H1 (cell line): Measurements from ENCODE around the gene SHISA9. TPM values are rescaled to one million over a fixed set of nuclear protein-coding genes. Genes with fewer than 3 reads are reported as not detected.

Experiments used
- CTCF ChIA-PET: fragments of 300-600 bp; sonication (Branson Sonifier 250); formaldehyde crosslinking; loops from one replicate; lab custom pipeline; 2021; ENCODE audit not compliant: partially characterized antibody; lab: Charles Lee
- POLR2A ChIA-PET: fragments of 300-600 bp; sonication (Branson Sonifier 250); formaldehyde crosslinking; loops from one replicate; lab custom pipeline; 2021; ENCODE audit warnings: inconsistent platforms; ENCODE audit not compliant: partially characterized antibody; lab: Charles Lee
- DNase-seq, 2 experiments: peaks; one replicate each; pipeline versions ENCODE4 v3.0.0 to v3.0.0-alpha.2; 2010 to 2022; ENCODE audit warnings: low spot score in 2 of 2, low read depth in 1 of 2, mixed read lengths in 1 of 2
- FAIRE-seq: peaks from 2 replicates; lab custom pipeline; 2011; peaks lifted over from hg19 to GRCh38; lab: Jason Lieb, UNC
- H2AFZ ChIP-seq: 2 replicates; pipeline ENCODE4 v1.8.1; 2012; ENCODE audit warnings: low read length, inconsistent platforms
- H2AK5ac ChIP-seq: 2 replicates; pipeline ENCODE4 v1.6.1; 2013; ENCODE audit warnings: low read depth, low read length
- H2BK120ac ChIP-seq: replicated peaks from 2 replicates; pipeline ENCODE3; 2013; ENCODE audit warnings: low read depth, low read length, inconsistent platforms
- H2BK12ac ChIP-seq: 2 replicates; pipeline ENCODE4 v1.6.1; 2013; ENCODE audit warnings: low read depth, low read length
- H2BK15ac ChIP-seq: 2 replicates; pipeline ENCODE4 v1.6.1; 2013; ENCODE audit warnings: low read length
- H2BK20ac ChIP-seq: 2 replicates; pipeline ENCODE4 v1.6.1; 2013; ENCODE audit warnings: low read length
- H2BK5ac ChIP-seq: 2 replicates; pipeline ENCODE4 v1.6.1; 2013; ENCODE audit warnings: low read depth, low read length
- H3K14ac ChIP-seq: 2 replicates; pipeline ENCODE4 v1.6.1; 2013; ENCODE audit warnings: inconsistent platforms; ENCODE audit not compliant: insufficient read length
- H3K18ac ChIP-seq: 2 replicates; pipeline ENCODE4 v1.6.1; 2013; ENCODE audit warnings: low read length; ENCODE audit errors: extremely low read depth
- H3K23ac ChIP-seq: 2 replicates; pipeline ENCODE4 v1.6.1; 2013; ENCODE audit warnings: inconsistent platforms; ENCODE audit not compliant: insufficient read length
- H3K23me2 ChIP-seq: 2 replicates; pipeline ENCODE4 v1.6.1; 2013; ENCODE audit warnings: low read depth, low read length
- H3K27ac ChIP-seq: 2 replicates; pipeline ENCODE4 v1.6.1; 2011; ENCODE audit warnings: low read depth, low read length, inconsistent platforms
- H3K27me3 ChIP-seq, 4 experiments: replicated peaks in 1 of 4; 1 replicate in 1 of 4; 2 replicates in 3 of 4; pipeline versions ENCODE4 v1.6.1 to v1.8.1; 2011 to 2013; ENCODE audit warnings: low read length in 3 of 4, mild to moderate bottlenecking in 3 of 4, inconsistent platforms in 2 of 4, mixed read lengths in 2 of 4, moderate library complexity in 1 of 4; ENCODE audit not compliant: control insufficient read depth in 3 of 4, insufficient read depth in 3 of 4; ENCODE audit errors: extremely low read depth in 1 of 4
- H3K36me3 ChIP-seq, 4 experiments: 2 replicates each; pipeline versions ENCODE4 v1.6.1 to v1.8.1; 2011 to 2013; ENCODE audit warnings: mild to moderate bottlenecking in 4 of 4, low read length in 3 of 4, moderate library complexity in 2 of 4, control low read depth in 1 of 4, inconsistent platforms in 1 of 4; ENCODE audit not compliant: insufficient read depth in 4 of 4, control insufficient read depth in 2 of 4
- H3K4ac ChIP-seq: replicated peaks from 2 replicates; pipeline ENCODE3; 2013; ENCODE audit warnings: low read length, low read depth, mixed read lengths, inconsistent platforms; ENCODE audit not compliant: insufficient read length
- H3K4me1 ChIP-seq, 4 experiments: replicated peaks in 1 of 4; 1 replicate in 1 of 4; 2 replicates in 3 of 4; pipeline versions ENCODE4 v1.6.1 to v1.8.1; 2011 to 2013; ENCODE audit warnings: low read length in 3 of 4, inconsistent platforms in 2 of 4, mixed read lengths in 1 of 4; ENCODE audit not compliant: insufficient read depth in 4 of 4, control insufficient read depth in 3 of 4
- H3K4me2 ChIP-seq, 2 experiments: 2 replicates each; pipeline versions ENCODE4 v1.6.1 to v1.8.1; 2011 to 2013; ENCODE audit warnings: low read depth in 2 of 2, low read length in 2 of 2, control low read depth in 1 of 2, inconsistent platforms in 1 of 2, mild to moderate bottlenecking in 1 of 2; ENCODE audit not compliant: insufficient read depth in 1 of 2
- H3K4me3 ChIP-seq, 4 experiments: fragments of 200-600, 300-600 bp in 1 of 4; sonication (generic), shearing (Covaris generic), sonication (Bioruptor Twin) in 1 of 4; 2 replicates each; pipeline versions ENCODE4 v1.5.1 to v1.8.1; 2011 to 2016; ENCODE audit warnings: low read length in 4 of 4, low read depth in 3 of 4, control low read depth in 2 of 4, inconsistent platforms in 2 of 4, mild to moderate bottlenecking in 2 of 4, mixed read lengths in 1 of 4, moderate library complexity in 1 of 4; ENCODE audit not compliant: insufficient read depth in 2 of 4; ENCODE audit errors: extremely low read depth in 1 of 4
- H3K56ac ChIP-seq: replicated peaks from 2 replicates; pipeline ENCODE3; 2013; ENCODE audit warnings: low read depth, mild to moderate bottlenecking, mixed read lengths, low read length, inconsistent platforms; ENCODE audit not compliant: insufficient read length
- H3K79me1 ChIP-seq: 2 replicates; pipeline ENCODE4 v1.6.1; 2013; ENCODE audit warnings: low read depth, low read length, control low read depth
- H3K79me2 ChIP-seq, 2 experiments: 2 replicates each; pipeline versions ENCODE4 v1.6.1 to v1.8.1; 2012 to 2013; ENCODE audit warnings: low read length in 2 of 2, mild to moderate bottlenecking in 2 of 2, inconsistent platforms in 1 of 2; ENCODE audit not compliant: insufficient read depth in 2 of 2, control insufficient read depth in 1 of 2
- H3K9ac ChIP-seq, 4 experiments: replicated peaks in 1 of 4; 1 replicate in 1 of 4; 2 replicates in 3 of 4; pipeline versions ENCODE4 v1.6.1 to v1.8.1; 2011 to 2013; ENCODE audit warnings: low read depth in 3 of 4, low read length in 3 of 4, control low read depth in 2 of 4, mild to moderate bottlenecking in 2 of 4, moderate library complexity in 2 of 4, inconsistent platforms in 1 of 4; ENCODE audit errors: extremely low read depth in 1 of 4
- H3K9me3 ChIP-seq, 2 experiments: 2 replicates each; pipeline versions ENCODE4 v1.6.1 to v1.8.1; 2012 to 2013; ENCODE audit warnings: mild to moderate bottlenecking in 2 of 2, moderate library complexity in 2 of 2, control low read depth in 1 of 2, inconsistent platforms in 1 of 2, low read depth in 1 of 2, low read length in 1 of 2, mixed read lengths in 1 of 2; ENCODE audit not compliant: insufficient read depth in 2 of 2
- H4K20me1 ChIP-seq, 2 experiments: replicated peaks in 1 of 2; 2 replicates each; pipeline versions ENCODE3 to v1.8.1; 2011 to 2013; ENCODE audit warnings: inconsistent platforms in 2 of 2, low read length in 2 of 2, mild to moderate bottlenecking in 1 of 2; ENCODE audit not compliant: insufficient read depth in 2 of 2, control insufficient read depth in 1 of 2
- H4K5ac ChIP-seq: 2 replicates; pipeline ENCODE4 v1.6.1; 2013; ENCODE audit warnings: low read length, low read depth, mixed read lengths, inconsistent platforms; ENCODE audit not compliant: insufficient read length
- H4K8ac ChIP-seq: 2 replicates; pipeline ENCODE4 v1.8.0; 2013; ENCODE audit warnings: mild to moderate bottlenecking, moderate library complexity, low read length, inconsistent platforms; ENCODE audit not compliant: insufficient read depth; ENCODE audit errors: extremely low read depth
- H4K91ac ChIP-seq: replicated peaks from 2 replicates; pipeline ENCODE3; 2013; ENCODE audit warnings: low read length, mixed read lengths, inconsistent platforms; ENCODE audit not compliant: insufficient read length
- ASH2L ChIP-seq: fragments of 200-600, 300-600 bp; sonication (generic); IDR thresholded peaks from one replicate; pipeline ENCODE4 v1.7.1; 2017; ENCODE audit warnings: low read length
- CBX8 ChIP-seq: fragments of 300-800, 300-1000 bp; sonication (generic); IDR thresholded peaks from 2 replicates; pipeline ENCODE4 v1.7.1; 2016; ENCODE audit warnings: low read depth, low read length, borderline replicate concordance
- CEBPB ChIP-seq: IDR thresholded peaks from 2 replicates; pipeline ENCODE4 v1.6.1; 2012; ENCODE audit warnings: low read depth, low read length
- CTBP2 ChIP-seq: IDR thresholded peaks from 2 replicates; pipeline ENCODE4 v1.7.0; 2011; ENCODE audit warnings: borderline replicate concordance, mild to moderate bottlenecking, moderate library complexity, mixed read lengths, low read length; ENCODE audit not compliant: insufficient read depth, insufficient read length
- EP300 ChIP-seq, 2 experiments: IDR thresholded peaks; 1 replicate in 1 of 2; 2 replicates in 1 of 2; pipeline ENCODE4 v1.6.1; 2011 to 2012; ENCODE audit warnings: low read depth in 2 of 2, low read length in 2 of 2, mild to moderate bottlenecking in 2 of 2, borderline replicate concordance in 1 of 2, inconsistent platforms in 1 of 2, moderate library complexity in 1 of 2
- FOSL1 ChIP-seq: IDR thresholded peaks from 2 replicates; pipeline ENCODE4 v1.6.1; 2011; ENCODE audit warnings: mild to moderate bottlenecking, low read depth, low read length, moderate library complexity; ENCODE audit not compliant: insufficient read depth
- JUN ChIP-seq: IDR thresholded peaks from 2 replicates; pipeline ENCODE4 v1.6.1; 2011; ENCODE audit warnings: low read depth, mild to moderate bottlenecking, improper control_type of control experiment, low read length
- PHF8 ChIP-seq: fragments of 200-600 bp; sonication (generic); conservative IDR thresholded peaks from 2 replicates; pipeline ENCODE4 v1.7.1; 2012; ENCODE audit warnings: low read depth, mild to moderate bottlenecking, inconsistent platforms, low read length, moderate library complexity
- POLR2A ChIP-seq, 2 experiments: IDR thresholded peaks; 1 replicate in 1 of 2; 2 replicates in 1 of 2; pipeline ENCODE4 v1.6.1; 2011; ENCODE audit warnings: low read depth in 2 of 2, low read length in 2 of 2, mild to moderate bottlenecking in 2 of 2; ENCODE audit errors: control extremely low read depth in 1 of 2
- POU5F1 ChIP-seq: IDR thresholded peaks from 2 replicates; pipeline ENCODE4 v1.6.1; 2011; ENCODE audit warnings: low read depth, mild to moderate bottlenecking, low read length, moderate library complexity
- RNF2 ChIP-seq: fragments of 200-900, 300-1000 bp; sonication (generic); IDR thresholded peaks from 2 replicates; pipeline ENCODE4 v1.7.1; 2016; ENCODE audit warnings: borderline replicate concordance, low read depth, mild to moderate bottlenecking, antibody characterized with exemption, low read length; ENCODE audit not compliant: poor library complexity, severe bottlenecking; ENCODE audit errors: missing control alignments
- SAP30 ChIP-seq: fragments of 300-600 bp; sonication (generic); IDR thresholded peaks from 2 replicates; pipeline ENCODE4 v1.7.1; 2012; ENCODE audit warnings: low read length, moderate library complexity, mild to moderate bottlenecking, inconsistent platforms; ENCODE audit not compliant: insufficient read depth, insufficient replicate concordance
- WGBS, 2 experiments: shearing (Covaris generic) in 1 of 2; methylation state at CpG; one replicate each; pipeline versions ENCODE4 v1.1.6 to v1.1.7; 2013 to 2015; ENCODE audit warnings: low lambda C conversion rate in 2 of 2, mixed read lengths in 2 of 2, inconsistent platforms in 1 of 2, low coverage in 1 of 2, missing lambda C conversion rate in 1 of 2; ENCODE audit not compliant: insufficient replicate concordance in 2 of 2, insufficient coverage in 1 of 2, insufficient read length in 1 of 2; ENCODE audit errors: extremely low coverage in 1 of 2, missing lambda C conversion rate in 1 of 2; 5-methylcytosine and 5-hydroxymethylcytosine counted together
- polyA plus RNA-seq, 7 experiments: library from polyadenylated mRNA; depleted of rRNA in 3 of 7; stranded (reverse) in 5 of 7; unstranded in 2 of 7; fragments of >200 nt in 5 of 7; fragments of 200-250 nt in 2 of 7; gene quantifications; 1 replicate in 5 of 7; 2 replicates in 1 of 7; 4 replicates in 1 of 7; pipeline versions ENCODE4 v1.2.1 to v1.2.3, GENCODE V29; 2011 to 2013; ENCODE audit warnings: missing spikeins in 2 of 7, mixed read lengths in 2 of 7
- total RNA-seq: library from RNA; stranded (reverse); fragmentation: NEBNext Ultra II Directional; extraction: Animal tissue kit (Norgen Biotek cat#: 25700); gene quantifications from 2 replicates; pipeline ENCODE4 v1.2.1, GENCODE V29; 2021
- TF ChIP-seq, protein P1 (sequence below): IDR thresholded peaks from 2 replicates; pipeline ENCODE4 v1.6.1; 2012; ENCODE audit warnings: inconsistent platforms

Gene SHISA9
- total and polyA plus RNA-seq, 2 of the 8 experiments (the other 6 are each of a cell fraction or from before 2014, with no cell fraction given) = 25.6 to 39.8 TPM

DNA sequence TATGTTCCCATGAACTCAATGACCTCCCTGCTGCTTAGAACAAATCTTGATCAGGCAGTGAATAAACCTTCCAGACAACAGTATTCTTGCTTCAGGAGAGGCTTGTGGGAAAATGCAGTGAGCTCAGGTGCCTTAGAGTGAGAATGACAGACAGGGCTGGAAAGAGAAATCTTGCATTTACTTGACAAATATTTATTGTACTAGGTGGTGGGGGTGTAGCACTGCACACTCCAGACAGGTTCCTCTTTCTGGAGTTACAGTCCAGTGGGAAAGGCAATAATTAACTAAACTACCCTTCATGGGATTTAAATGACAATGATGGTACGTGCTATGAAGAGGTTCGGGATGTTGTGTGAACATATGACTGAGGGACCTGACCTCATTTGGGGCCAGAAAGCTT is 182.9 kb downstream of the SHISA9 start:
- Histone ChIP-seq H3K56ac (no peak overlapping the region), H3K23me2 (no peaks in the 10 kb centered on the region), H3K9me3 (no peaks in the 10 kb centered on the region), H2BK20ac (no peak overlapping the region), H4K8ac (no peak overlapping the region), H2BK5ac (no peak overlapping the region), H3K79me1 (peaks cover 3% of the 10 kb centered on the region; the same call in 1 of the 2 replicates), H3K4ac (no peak overlapping the region), H4K5ac (no peak overlapping the region), H3K4me3 (no peak overlapping the region), H2AFZ (no peak overlapping the region), H3K4me2 (no peak overlapping the region), H4K91ac (no peak overlapping the region), H3K27me3 (no peaks in the 10 kb centered on the region), H4K20me1 (no peaks in the 10 kb centered on the region), H3K14ac (no peak overlapping the region), H3K79me2 (peaks cover 0 to 25% of the 10 kb centered on the region in 2 experiments; a peak in 2 of 4 replicates), H2BK15ac (no peak overlapping the region), H2BK120ac (no peak overlapping the region), H3K36me3 (no peaks in the 10 kb centered on the region), H3K4me1 (peaks cover 3 to 9% (median 7%) of the 10 kb centered on the region in 4 experiments; a peak in 6 of 7 replicates), H2AK5ac (no peak overlapping the region), H2BK12ac (no peak overlapping the region), H3K9ac (no peak overlapping the region), H3K27ac (no peak overlapping the region), H3K23ac (no peak overlapping the region), H3K18ac (no peak overlapping the region)
- POLR2A ChIA-PET = no interaction called here
- DNase-seq (no peak), FAIRE-seq (no peak)
- 90% methylated on average over 2 of the region's 2 CpGs; no CpG with 5 or more reads in 1 of the 2 experiments for WGBS, 2 experiments
- CTCF ChIA-PET = interaction anchor here (0.7 to 1.8 kb wide), 3 partner anchors 12 to 584 kb away, joined by 3 to 11 read pairs (median 6); no protein-coding TSS in a partner anchor
- TF ChIP-seq, protein P1, sequence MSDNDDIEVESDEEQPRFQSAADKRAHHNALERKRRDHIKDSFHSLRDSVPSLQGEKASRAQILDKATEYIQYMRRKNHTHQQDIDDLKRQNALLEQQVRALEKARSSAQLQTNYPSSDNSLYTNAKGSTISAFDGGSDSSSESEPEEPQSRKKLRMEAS = no peak
- no peak for TF ChIP-seq ASH2L
- TF ChIP-seq PHF8 = no peak
- TF ChIP-seq RNF2 = no peak
- no peak for TF ChIP-seq FOSL1
- TF ChIP-seq SAP30 = no peak
- no peak for TF ChIP-seq CBX8
- no peak for TF ChIP-seq JUN
- TF ChIP-seq EP300 (IDR thresholded peaks at IDR 0.05; ENCODE audit: borderline replicate concordance in 1 of 2, low read depth in 2 of 2, low read length in 2 of 2) = no peak
- no peak for TF ChIP-seq CTBP2
- no peak for TF ChIP-seq POU5F1
- no peak for TF ChIP-seq CEBPB
- no peak for TF ChIP-seq POLR2A (IDR thresholded peaks at IDR 0.05; ENCODE audit: control extremely low read depth in 1 of 2, low read depth in 2 of 2, low read length in 2 of 2)
